ENCODE measurements around the gene HYI.

- no peak for TF ChIP-seq CTCF (IDR thresholded peaks at IDR 0.05; ENCODE audit: insufficient read depth, low read length, poor library complexity, severe bottlenecking)
- no peak for TF ChIP-seq EZH2phosphoT487 (conservative IDR thresholded peaks at IDR 0.05; ENCODE audit: low read length)
Measured at GRCh38 chr1:43434256-43434655, 19.5 kb downstream of the HYI start.
